K562 (cell line): ENCODE measurements around the gene ACP4. TPM values are rescaled to one million over a fixed set of nuclear protein-coding genes. Genes with fewer than 3 reads are reported as not detected.

Experiments used
- ATAC-seq: fragments of 200-7000 bp; cut with Tn5 transposase; 3 replicates; pipeline ENCODE4 v1.9.1; 2020; ENCODE audit warnings: moderate library complexity
- BruUV-seq: library from RNA; stranded (reverse); fragments of 400-500 nt; replicated peaks from 2 replicates; lab custom pipeline; 2021; lab: Mats Ljungman, UMichigan
- CTCF ChIA-PET: fragments of 300-600 bp; formaldehyde crosslinking; extraction: SDS; loops from one replicate; lab custom pipeline; 2021; ENCODE audit warnings: low intra/inter-chr PET ratio; lab: Yijun Ruan, JAX
- POLR2A ChIA-PET: fragments of 300-600, 350-650 bp; sonication (Branson Sonifier 250); formaldehyde crosslinking; extraction: SDS; loops from one replicate; lab custom pipeline; 2021; ENCODE audit warnings: antibody characterized with exemption, inconsistent platforms; lab: Yijun Ruan, JAX
- DNase-seq, 4 experiments: peaks; one replicate each; pipeline versions ENCODE4 v3.0.0 to v3.0.0-alpha.2; 2011 to 2018; ENCODE audit warnings: low spot score in 3 of 4, mixed read lengths in 3 of 4; ENCODE audit errors: extremely low read depth in 1 of 4
- FAIRE-seq: peaks from 2 replicates; lab custom pipeline; 2011; peaks lifted over from hg19 to GRCh38; lab: Jason Lieb, UNC
- H2AFZ ChIP-seq: 2 replicates; pipeline ENCODE4 v1.6.0; 2011; ENCODE audit warnings: low read depth, low read length, control low read depth, inconsistent platforms
- H3K27ac ChIP-seq: fragments of 200-600 bp; 3 replicates; pipeline ENCODE4 v1.8.0; 2011; ENCODE audit warnings: low read depth, mild to moderate bottlenecking, control low read depth, inconsistent platforms, low read length, moderate library complexity, mixed read lengths; ENCODE audit errors: extremely low read depth
- H3K27me3 ChIP-seq, 2 experiments: fragments of 300-600 bp in 1 of 2; 2 replicates in 1 of 2; 3 replicates in 1 of 2; pipeline versions ENCODE4 v1.6.0 to v1.8.0; 2011; ENCODE audit warnings: inconsistent platforms in 2 of 2, low read length in 2 of 2, mild to moderate bottlenecking in 1 of 2, mixed read lengths in 1 of 2, moderate library complexity in 1 of 2; ENCODE audit not compliant: control insufficient read depth in 2 of 2, insufficient read depth in 2 of 2
- H3K36me3 ChIP-seq: fragments of 300-600 bp; 3 replicates; pipeline ENCODE4 v1.8.0; 2011; ENCODE audit warnings: mild to moderate bottlenecking, low read length, inconsistent platforms; ENCODE audit not compliant: control insufficient read depth, insufficient read depth
- H3K4me1 ChIP-seq, 2 experiments: fragments of 200-600 bp in 1 of 2; replicated peaks in 1 of 2; 2 replicates in 1 of 2; 3 replicates in 1 of 2; pipeline versions ENCODE4 v1.5.1 to v1.8.0; 2011; ENCODE audit warnings: inconsistent platforms in 2 of 2, low read length in 2 of 2, mild to moderate bottlenecking in 1 of 2, mixed read lengths in 1 of 2, moderate library complexity in 1 of 2; ENCODE audit not compliant: control insufficient read depth in 2 of 2, insufficient read depth in 2 of 2
- H3K4me2 ChIP-seq: 2 replicates; pipeline ENCODE4 v1.6.1; 2011; ENCODE audit warnings: low read length, control low read depth, inconsistent platforms, mixed read lengths; ENCODE audit not compliant: insufficient read depth
- H3K4me3 ChIP-seq: fragments of 200-600 bp; sonication (generic), shearing (Covaris generic); 2 replicates; pipeline ENCODE4 v1.5.1; 2016; ENCODE audit warnings: control low read depth, inconsistent platforms
- H3K79me2 ChIP-seq: fragments of 200-600 bp; 3 replicates; pipeline ENCODE4 v1.8.0; 2011; ENCODE audit warnings: low read length, inconsistent platforms; ENCODE audit not compliant: control insufficient read depth, insufficient read depth
- H3K9ac ChIP-seq, 2 experiments: 2 replicates each; pipeline versions ENCODE4 v1.6.0 to v1.6.1; 2011; ENCODE audit warnings: low read depth in 2 of 2, low read length in 2 of 2, control low read depth in 1 of 2, inconsistent platforms in 1 of 2, mild to moderate bottlenecking in 1 of 2, mixed read lengths in 1 of 2; ENCODE audit not compliant: insufficient read depth in 1 of 2
- H3K9me1 ChIP-seq: one replicate; pipeline ENCODE4 v1.6.0; 2011; ENCODE audit warnings: inconsistent platforms, mild to moderate bottlenecking, low read length, moderate library complexity; ENCODE audit not compliant: control insufficient read depth, insufficient read depth
- H3K9me3 ChIP-seq: replicated peaks from 2 replicates; pipeline ENCODE4 v1.5.1; 2011; ENCODE audit warnings: low read depth, low read length, inconsistent platforms; ENCODE audit not compliant: control insufficient read depth, insufficient read depth
- H4K20me1 ChIP-seq: replicated peaks from 2 replicates; pipeline ENCODE4 v1.6.1; 2011; ENCODE audit warnings: low read length, inconsistent platforms, mixed read lengths; ENCODE audit not compliant: control insufficient read depth, insufficient read depth
- CTCF ChIP-seq, 3 experiments: IDR thresholded peaks in 2 of 3; conservative IDR thresholded peaks in 1 of 3; 2 replicates each; pipeline ENCODE4 v1.5.1; 2011 to 2012; ENCODE audit warnings: low read length in 3 of 3, mild to moderate bottlenecking in 3 of 3, control low read depth in 2 of 3, improper control_type of control experiment in 1 of 3, inconsistent platforms in 1 of 3, low read depth in 1 of 3, mixed read lengths in 1 of 3, moderate library complexity in 1 of 3; ENCODE audit not compliant: insufficient read depth in 2 of 3
- DLX4 ChIP-seq: fragments of 250-450 bp; sonication (Bioruptor Pico); IDR thresholded peaks from 2 replicates; pipeline ENCODE4 v1.6.1; 2021; ENCODE audit warnings: mild to moderate bottlenecking
- GATAD2A ChIP-seq: fragments of 450-650 bp; IDR thresholded peaks from 2 replicates; pipeline ENCODE4 v1.6.1; 2017
- L3MBTL2 ChIP-seq: fragments of 450-650 bp; IDR thresholded peaks from 2 replicates; pipeline ENCODE4 v1.6.1; 2016; ENCODE audit warnings: mild to moderate bottlenecking, moderate library complexity
- RAD21 ChIP-seq, 2 experiments: fragments of 250-450 bp in 1 of 2; fragments of 450-650 bp in 1 of 2; sonication (Bioruptor Pico) in 1 of 2; formaldehyde crosslinking in 1 of 2; IDR thresholded peaks in 1 of 2; conservative IDR thresholded peaks in 1 of 2; 2 replicates each; pipeline versions ENCODE4 v1.4.0 to v1.8.0; 2020 to 2022; ENCODE audit warnings: mild to moderate bottlenecking in 2 of 2, moderate library complexity in 1 of 2
- RNF219 ChIP-seq: fragments of 250-450 bp; sonication (Bioruptor Pico); IDR thresholded peaks from 2 replicates; pipeline ENCODE4 v1.5.0; 2022; ENCODE audit warnings: mild to moderate bottlenecking
- XRCC4 ChIP-seq: IDR thresholded peaks from one replicate; pipeline ENCODE4 v1.6.1; 2011; ENCODE audit not compliant: insufficient read depth, insufficient read length; ENCODE audit errors: extremely low read depth
- WGBS: fragments of 100-300 bp; shearing (Covaris generic); methylation state at CpG from one replicate; pipeline ENCODE4 v1.1.6; 2016; ENCODE audit warnings: low coverage, mixed read lengths; ENCODE audit not compliant: insufficient coverage; ENCODE audit errors: missing lambda C conversion rate; 5-methylcytosine and 5-hydroxymethylcytosine counted together
- in situ Hi-C: fragments of 300-500 bp; cut with MboI; formaldehyde crosslinking; loops from 4 replicates; pipeline ENCODE4 v1.15.0; 2018; ENCODE audit warnings: inconsistent platforms, mixed read lengths
- intact Hi-C: fragments of 100-400 bp; cut with micrococcal nuclease; formaldehyde crosslinking; loops from 2 replicates; pipeline ENCODE4 v1.14.2; 2022
- polyA plus RNA-seq, 8 experiments: library from polyadenylated mRNA; depleted of rRNA in 4 of 8; stranded (reverse) in 5 of 8; unstranded in 3 of 8; fragments of >200 nt; fragmentation: Nextera tagmentation in 2 of 8; fragmentation: Illumina TruSeq in 1 of 8; extraction: Ambion mirVana in 2 of 8; extraction: Trizol in 1 of 8; gene quantifications; 2 replicates each; pipeline versions ENCODE4 v1.2.1 to v1.2.3, GENCODE V29; 2011 to 2014; ENCODE audit warnings: inconsistent platforms in 1 of 8, missing spikeins in 1 of 8
- total RNA-seq, 7 experiments: library from RNA; depleted of rRNA in 6 of 7; stranded (reverse); fragments of >200 nt in 6 of 7; fragmentation: Illumina TruSeq in 2 of 7; extraction: Trizol in 2 of 7; gene quantifications; 2 replicates each; pipeline versions ENCODE4 v1.2.1 to v1.2.3, GENCODE V29; 2011 to 2021; ENCODE audit warnings: low replicate concordance in 1 of 7

ACP4 gene
- total and polyA plus RNA-seq, 9 of the 15 experiments (the other 6 are each of a cell fraction or from before 2014, with no cell fraction given): not detected

- in situ Hi-C loops (no loop called here), intact Hi-C loops (loop anchor here (5.0 kb wide), 1 partner anchor 36 kb away; no protein-coding TSS in a partner anchor)
- no peaks in the 10 kb centered on the region for H3K36me3 ChIP-seq
- peak; percentile 20; the same call in 2 of the 3 replicates for ATAC-seq
- no peak overlapping the region for H3K4me3 ChIP-seq
- FAIRE-seq: peak; percentile 81
- no peak overlapping the region for H3K27ac ChIP-seq
- no peak overlapping the region; a peak in 1 of 4 replicates for H3K9ac ChIP-seq
- ChIA-PET CTCF (interaction anchor here (0.5 kb wide), 1 partner anchor 8 kb away, joined by 3 read pairs; no protein-coding TSS in a partner anchor), POLR2A (interaction anchor here (0.6 kb wide), 1 partner anchor 34 kb away, joined by 5 read pairs; no protein-coding TSS in a partner anchor)
- peaks cover 9 to 16% of the 10 kb centered on the region in 2 experiments; a peak in 4 of 5 replicates for H3K4me1 ChIP-seq
- WGBS: 4% methylated on average over 6 of the region's 6 CpGs
- peaks cover 2 to 11% of the 10 kb centered on the region in 2 experiments; a peak in 2 of 5 replicates for H3K27me3 ChIP-seq
- no peaks in the 10 kb centered on the region for H3K79me2 ChIP-seq
- H3K9me1 ChIP-seq: no peaks in the 10 kb centered on the region
- no peak overlapping the region for H3K4me2 ChIP-seq
- H3K9me3 ChIP-seq: no peaks in the 10 kb centered on the region
- DNase-seq: peak in 3 of 4 experiments; percentile 26 to 53 (median 51)
- no TSS peak for BruUV-seq
- H4K20me1 ChIP-seq: no peaks in the 10 kb centered on the region
- H2AFZ ChIP-seq: peak overlapping the region; percentile 19; the same call in 1 of the 2 replicates
- TF ChIP-seq L3MBTL2 (peak; percentile 26; the same call in 1 of the 2 replicates), RAD21 (CRISPR knock-in tag; conservative IDR thresholded peaks at IDR 0.05 in 1 of 2, IDR thresholded peaks at IDR 0.05 in 1 of 2) (peak in 1 of 2 experiments; percentile 27; a peak in 1 of 4 replicates), DLX4 (no peak), XRCC4 (no peak), CTCF (IDR thresholded peaks at IDR 0.05 in 2 of 3, conservative IDR thresholded peaks at IDR 0.05 in 1 of 3; ENCODE audit: insufficient read depth in 2 of 3, low read depth in 1 of 3, low read length in 3 of 3) (peak; percentile 46 to 52 (median 52); a peak in 5 of 6 replicates), RNF219 (CRISPR knock-in tag) (no peak), GATAD2A (0 out of 2 replicates have a peak, but pooled peaks have one; percentile 50)
Observed at GRCh38 chr19:50838239-50838638, 48.0 kb downstream of the ACP4 start.
